Epithelial cell of proximal tubule (primary cell): ENCODE measurements around the gene FUT1. TPM values are rescaled to one million over a fixed set of nuclear protein-coding genes. Genes with fewer than 3 reads are reported as not detected.
"Not testable (repeated sequence)": the region's sequence is repeated elsewhere in the genome, so short reads cannot be mapped to it uniquely, and the experiment has no call there.

Source experiments
- DNase-seq: peaks from one replicate; pipeline ENCODE4 v3.0.0-alpha.2; 2011; ENCODE audit warnings: low read depth
- H3K4me3 ChIP-seq: 2 replicates; pipeline ENCODE4 v1.5.1; 2011; ENCODE audit warnings: low read depth, mild to moderate bottlenecking, low read length
- total RNA-seq: library from RNA; depleted of rRNA; stranded (reverse); fragments of >200 nt; gene quantifications from 2 replicates; pipeline ENCODE4 v1.2.3, GENCODE V29; 2015
- TF ChIP-seq, protein P1 (sequence below): conservative IDR thresholded peaks from 2 replicates; pipeline ENCODE4 v1.5.1; 2012; ENCODE audit warnings: low read depth, mild to moderate bottlenecking, low read length

Gene FUT1
- total RNA-seq, 1 donor from 2014 or later = 2.9 TPM

DNA sequence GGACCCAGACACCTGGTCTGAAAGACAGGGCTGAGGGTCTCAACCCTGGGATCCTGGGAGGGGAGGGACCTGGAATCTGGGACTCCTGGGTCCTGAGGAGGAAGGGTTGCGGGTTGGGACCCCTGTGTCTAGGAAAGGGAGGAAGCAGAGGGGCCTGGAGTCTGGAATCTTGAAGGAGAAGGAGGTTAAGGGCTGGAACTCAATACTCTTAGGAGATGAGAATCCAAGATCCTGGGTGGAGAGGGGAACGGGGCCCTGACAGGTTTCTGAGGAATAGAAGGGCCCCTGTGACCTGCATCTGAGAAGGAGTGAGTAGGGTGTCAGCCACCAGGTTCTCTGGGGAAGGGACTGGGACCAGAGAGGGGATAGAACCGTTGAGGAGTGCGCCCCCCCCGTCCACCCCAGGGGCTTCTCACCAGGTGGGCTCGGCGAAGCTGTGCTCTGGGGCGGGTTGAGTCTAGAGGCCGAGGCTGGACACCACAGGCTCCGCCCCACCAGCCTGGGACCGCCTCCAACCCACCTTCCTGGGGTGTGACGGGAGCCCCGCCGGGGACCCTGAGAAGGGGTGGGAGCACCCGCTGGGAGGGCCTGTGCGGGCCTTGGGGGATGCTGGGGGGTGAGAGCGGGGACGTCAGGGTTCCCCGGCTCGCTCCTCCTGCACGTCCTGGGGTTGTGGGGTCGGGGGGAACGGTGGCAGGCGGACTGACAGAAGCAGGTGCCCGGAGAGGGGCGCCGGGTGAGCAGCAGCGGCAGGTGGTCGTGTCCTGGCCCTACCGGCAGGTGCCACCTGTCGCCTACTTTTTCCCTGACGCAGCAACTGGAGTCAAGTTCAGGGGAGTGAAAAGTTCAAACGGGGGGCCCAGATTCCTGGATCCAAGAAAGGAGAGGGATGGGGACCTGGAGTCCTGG lies 32.9 kb downstream of the FUT1 start, which contains the start of gene MAMSTR:
Gene MAMSTR, minus strand, starts transcription at position 463 of the 909 bp plus-strand sequence. CDS start 694 bp downstream, outside the sequence.
- no peak for DNase-seq
- TF ChIP-seq, protein P1, sequence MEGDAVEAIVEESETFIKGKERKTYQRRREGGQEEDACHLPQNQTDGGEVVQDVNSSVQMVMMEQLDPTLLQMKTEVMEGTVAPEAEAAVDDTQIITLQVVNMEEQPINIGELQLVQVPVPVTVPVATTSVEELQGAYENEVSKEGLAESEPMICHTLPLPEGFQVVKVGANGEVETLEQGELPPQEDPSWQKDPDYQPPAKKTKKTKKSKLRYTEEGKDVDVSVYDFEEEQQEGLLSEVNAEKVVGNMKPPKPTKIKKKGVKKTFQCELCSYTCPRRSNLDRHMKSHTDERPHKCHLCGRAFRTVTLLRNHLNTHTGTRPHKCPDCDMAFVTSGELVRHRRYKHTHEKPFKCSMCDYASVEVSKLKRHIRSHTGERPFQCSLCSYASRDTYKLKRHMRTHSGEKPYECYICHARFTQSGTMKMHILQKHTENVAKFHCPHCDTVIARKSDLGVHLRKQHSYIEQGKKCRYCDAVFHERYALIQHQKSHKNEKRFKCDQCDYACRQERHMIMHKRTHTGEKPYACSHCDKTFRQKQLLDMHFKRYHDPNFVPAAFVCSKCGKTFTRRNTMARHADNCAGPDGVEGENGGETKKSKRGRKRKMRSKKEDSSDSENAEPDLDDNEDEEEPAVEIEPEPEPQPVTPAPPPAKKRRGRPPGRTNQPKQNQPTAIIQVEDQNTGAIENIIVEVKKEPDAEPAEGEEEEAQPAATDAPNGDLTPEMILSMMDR = no peak
- H3K4me3 ChIP-seq = peak within 1 kb of the TSS; percentile 80

DNA sequence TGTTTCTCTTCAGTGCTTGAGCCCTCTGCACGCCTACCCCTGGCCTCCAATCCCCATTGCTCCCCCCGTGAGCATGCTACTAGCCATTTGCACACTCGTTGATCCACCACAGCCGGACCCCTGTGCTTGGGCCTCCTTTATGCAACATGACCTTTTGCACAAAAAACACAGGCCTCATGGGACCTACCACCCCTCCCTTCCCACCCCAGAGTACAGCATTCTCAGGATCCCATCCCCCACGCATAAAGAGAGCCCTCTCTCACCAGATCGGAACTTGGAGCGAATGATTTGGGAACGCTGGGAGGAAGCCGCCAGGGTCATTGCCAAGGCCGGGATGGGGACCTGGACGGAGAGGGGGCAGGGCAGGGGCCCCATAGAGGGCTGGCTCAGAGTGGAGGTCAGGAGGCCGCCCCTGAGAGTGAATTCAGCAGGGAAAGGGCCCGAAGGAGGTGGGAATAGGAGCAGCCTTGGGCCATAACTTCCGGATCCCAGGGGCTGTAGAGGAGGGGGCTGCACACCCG lies 33.7 kb downstream of the FUT1 start:
- peak overlapping the region; percentile 80 for H3K4me3 ChIP-seq
- TF ChIP-seq, protein P1 = no peak
- DNase-seq = no peak

GRCh38 chr19:48718106-48718505 lies 34.3 kb downstream of the FUT1 start:
- not testable (repeated sequence) for H3K4me3 ChIP-seq, DNase-seq

DNA sequence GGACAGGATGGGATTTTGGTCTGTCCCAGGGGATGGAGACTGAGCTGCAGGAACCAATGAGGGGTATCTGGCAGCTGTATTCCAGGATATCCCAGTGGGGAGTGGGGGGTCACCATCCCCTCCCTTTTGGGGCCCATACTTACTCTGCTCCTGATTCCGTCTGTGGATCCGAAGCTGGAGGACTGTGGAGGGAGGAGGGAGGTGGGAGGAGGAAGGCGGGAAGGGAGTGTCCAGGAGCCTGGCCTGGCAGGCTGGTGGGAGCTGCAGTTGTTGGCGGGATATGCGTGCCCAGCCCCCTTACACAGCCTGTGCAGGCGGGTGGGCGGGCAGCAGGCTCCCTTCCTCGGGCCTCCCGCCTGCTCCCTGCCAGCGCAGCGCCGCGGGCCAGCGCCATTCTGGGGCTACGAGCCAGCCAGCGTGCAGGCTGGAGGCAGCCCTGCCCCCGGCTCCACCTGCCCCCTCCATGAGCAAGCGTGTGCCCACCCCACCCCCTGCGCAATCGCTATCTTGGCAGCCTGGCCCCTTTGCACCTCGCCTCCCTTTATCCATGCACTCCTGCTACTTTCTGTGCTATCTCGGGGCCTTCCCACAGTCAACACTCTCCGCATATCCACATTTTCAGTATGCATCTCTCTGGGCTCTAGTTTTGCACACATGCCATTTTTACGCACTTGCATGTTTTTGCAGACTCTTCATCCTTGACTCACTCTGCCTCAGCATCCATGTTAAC lies 35.7 kb downstream of the FUT1 start:
- DNase-seq = no peak
- no peak overlapping the region for H3K4me3 ChIP-seq
- TF ChIP-seq, protein P1 = no peak

DNA sequence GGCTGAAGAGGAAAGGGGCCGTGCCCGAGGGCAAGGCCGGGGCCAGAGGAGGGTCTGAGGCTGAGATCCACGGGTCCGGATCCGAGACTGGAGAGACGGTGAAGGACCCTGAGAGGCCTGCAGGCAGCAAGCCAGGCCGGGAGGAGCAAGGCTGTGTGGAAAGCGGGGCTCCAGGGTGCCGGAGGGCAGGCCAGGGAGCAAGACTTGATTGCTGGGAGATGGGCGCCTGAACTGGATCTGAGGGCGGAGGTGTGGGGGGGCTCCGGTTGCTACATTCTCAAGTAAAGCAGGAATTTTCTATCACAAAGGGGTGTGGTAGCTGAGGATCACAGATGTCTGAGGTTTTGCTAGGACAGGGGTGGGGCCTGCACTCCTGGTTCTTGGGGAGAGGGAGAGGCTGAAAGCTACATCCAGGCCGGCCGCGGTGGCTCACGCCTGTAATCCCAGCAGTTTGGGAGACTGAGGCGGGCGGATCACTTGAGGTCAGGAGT lies 36.7 kb downstream of the FUT1 start:
- H3K4me3 ChIP-seq = no peak overlapping the region
- TF ChIP-seq, protein P1 = no peak
- DNase-seq = no peak

GRCh38 chr19:48714759-48715675 lies 37.4 kb downstream of the FUT1 start:
- TF ChIP-seq, protein P1 = no peak
- DNase-seq = no peak
- H3K4me3 ChIP-seq = peak overlapping the region; percentile 66
